A673 (cell line): ENCODE data around the gene CTSH.

Experiments used
- EZH2 ChIP-seq: fragments of 200-600 bp; sonication (generic); IDR thresholded peaks from 2 replicates; pipeline ENCODE4 v1.6.1; 2017; ENCODE audit warnings: borderline replicate concordance, low read depth, mild to moderate bottlenecking, mixed read lengths, antibody characterized with exemption, low read length; ENCODE audit not compliant: poor library complexity, severe bottlenecking
- TF ChIP-seq, protein P1 (sequence below): fragments of 300-800, 200-600 bp; sonication (generic); conservative IDR thresholded peaks from 2 replicates; pipeline ENCODE4 v1.5.1; 2017; ENCODE audit warnings: low read depth, mild to moderate bottlenecking, antibody characterized with exemption, low read length, moderate library complexity, mixed read lengths

DNA sequence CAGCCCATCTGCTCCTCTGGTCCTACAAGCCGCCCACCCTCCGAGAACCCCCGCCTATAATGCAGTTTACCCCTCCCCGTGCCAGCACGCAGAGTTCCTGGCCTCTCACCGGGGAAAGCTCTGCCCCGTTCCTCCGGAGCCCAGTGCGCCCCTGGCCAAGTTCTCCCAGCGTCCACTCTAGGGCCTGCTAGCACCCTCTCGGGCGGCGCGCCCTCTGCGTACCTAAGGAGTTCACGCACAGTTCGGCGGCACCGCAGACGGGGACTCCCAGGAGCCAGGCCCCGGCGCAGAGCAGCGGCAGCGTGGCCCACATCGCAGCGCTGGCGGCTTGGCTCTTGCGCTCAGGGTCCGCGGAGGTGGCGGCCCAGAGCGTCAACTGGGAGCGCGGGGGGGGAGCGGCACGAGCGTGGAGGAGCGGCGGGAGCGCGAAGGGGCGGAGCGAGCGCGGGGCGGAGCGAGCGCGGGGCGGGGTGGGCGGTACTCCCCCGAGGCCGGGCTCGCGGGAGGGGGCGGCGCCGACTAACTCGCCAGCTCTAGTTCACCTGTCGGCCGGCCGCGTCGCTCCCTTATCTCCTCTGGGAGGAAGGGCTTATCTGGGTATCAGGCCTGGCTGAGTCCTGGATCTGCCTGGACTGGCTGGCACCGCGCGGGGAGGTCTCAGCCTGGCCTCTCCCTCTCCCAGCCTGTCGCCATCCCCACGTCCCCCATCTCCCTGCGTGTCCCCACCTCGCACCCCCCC lies at the start of gene CTSH:
- TF ChIP-seq, protein P1, sequence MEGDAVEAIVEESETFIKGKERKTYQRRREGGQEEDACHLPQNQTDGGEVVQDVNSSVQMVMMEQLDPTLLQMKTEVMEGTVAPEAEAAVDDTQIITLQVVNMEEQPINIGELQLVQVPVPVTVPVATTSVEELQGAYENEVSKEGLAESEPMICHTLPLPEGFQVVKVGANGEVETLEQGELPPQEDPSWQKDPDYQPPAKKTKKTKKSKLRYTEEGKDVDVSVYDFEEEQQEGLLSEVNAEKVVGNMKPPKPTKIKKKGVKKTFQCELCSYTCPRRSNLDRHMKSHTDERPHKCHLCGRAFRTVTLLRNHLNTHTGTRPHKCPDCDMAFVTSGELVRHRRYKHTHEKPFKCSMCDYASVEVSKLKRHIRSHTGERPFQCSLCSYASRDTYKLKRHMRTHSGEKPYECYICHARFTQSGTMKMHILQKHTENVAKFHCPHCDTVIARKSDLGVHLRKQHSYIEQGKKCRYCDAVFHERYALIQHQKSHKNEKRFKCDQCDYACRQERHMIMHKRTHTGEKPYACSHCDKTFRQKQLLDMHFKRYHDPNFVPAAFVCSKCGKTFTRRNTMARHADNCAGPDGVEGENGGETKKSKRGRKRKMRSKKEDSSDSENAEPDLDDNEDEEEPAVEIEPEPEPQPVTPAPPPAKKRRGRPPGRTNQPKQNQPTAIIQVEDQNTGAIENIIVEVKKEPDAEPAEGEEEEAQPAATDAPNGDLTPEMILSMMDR: no peak
- no peak for TF ChIP-seq EZH2
